Stimulated activated CD8-positive, alpha-beta memory T cell treated with anti-CD3 and anti-CD28 coated beads, Interleukin-7, amount 100 ng/mL, for 1 hour (primary cell): ENCODE data around the gene ANK3.
"Not testable (repeated sequence)": the region's sequence is repeated elsewhere in the genome, so short reads cannot be mapped to it uniquely, and the experiment has no call there.

ENCODE experiments used
- DNase-seq, 2 donors: peaks; one replicate each; pipeline ENCODE4 v3.0.0-alpha.2; 2020; ENCODE audit warnings: low read depth in 2 of 2

Gene ANK3

GRCh38 chr10:60305380-60305892, 84.2 kb downstream of the ANK3 start:
- DNase-seq: no peak

DNA sequence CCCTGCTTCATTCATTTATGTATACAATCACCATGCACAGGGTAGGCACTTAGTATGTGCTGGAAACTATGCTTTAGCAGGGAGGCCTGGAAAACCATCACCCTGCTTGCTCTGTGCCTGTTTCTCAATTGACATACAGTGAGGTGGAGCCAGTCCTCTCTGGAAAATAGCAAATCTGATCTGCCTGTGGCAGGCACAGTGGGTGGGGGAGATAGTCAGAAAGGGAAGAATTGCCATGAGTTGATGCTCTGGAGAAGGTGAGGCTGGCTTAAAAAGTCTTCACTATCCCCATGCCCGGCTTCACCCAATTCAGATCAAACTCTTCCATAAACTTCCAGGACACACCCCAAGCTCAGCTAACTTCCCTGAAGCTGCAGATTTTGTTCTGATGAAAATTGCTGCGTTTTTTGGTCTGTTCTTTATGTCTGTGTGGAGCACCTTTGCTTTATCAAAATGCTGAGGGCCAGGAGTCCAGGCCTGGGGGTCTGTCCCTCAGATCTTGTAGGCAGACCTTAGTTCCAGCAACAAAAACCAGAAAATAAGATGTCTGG, 84.8 kb downstream of the ANK3 start:
- no peak for DNase-seq

- no peak for DNase-seq
Measured at GRCh38 chr10:60303778-60304177, 85.9 kb downstream of the ANK3 start.

- no peak for DNase-seq
Measured at GRCh38 chr10:60299961-60300883, 89.5 kb downstream of the ANK3 start.

DNA sequence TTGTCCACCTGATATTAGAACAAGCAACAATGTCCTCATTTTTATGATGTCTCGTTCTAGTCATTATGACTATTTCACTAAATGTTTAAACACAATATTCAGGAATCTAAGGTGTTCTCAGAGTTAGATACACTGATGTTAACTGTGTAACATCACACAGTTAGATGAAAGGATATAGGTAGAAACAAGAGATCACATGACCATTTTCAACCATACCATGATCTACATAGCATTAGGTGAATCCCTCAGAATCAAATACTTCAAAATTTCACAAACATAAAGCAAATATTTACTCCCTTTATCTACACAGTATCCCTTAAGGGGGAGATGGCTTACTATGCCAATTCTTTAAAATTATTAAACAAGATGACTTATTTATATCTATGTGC, 90.3 kb downstream of the ANK3 start:
- DNase-seq: no peak

- DNase-seq: no peak
Measured at GRCh38 chr10:60298408-60299389, 91.0 kb downstream of the ANK3 start.

- no peak for DNase-seq
Measured at GRCh38 chr10:60296073-60296472, 93.6 kb downstream of the ANK3 start.

GRCh38 chr10:60295028-60295937, 94.4 kb downstream of the ANK3 start:
- DNase-seq: no peak

DNA sequence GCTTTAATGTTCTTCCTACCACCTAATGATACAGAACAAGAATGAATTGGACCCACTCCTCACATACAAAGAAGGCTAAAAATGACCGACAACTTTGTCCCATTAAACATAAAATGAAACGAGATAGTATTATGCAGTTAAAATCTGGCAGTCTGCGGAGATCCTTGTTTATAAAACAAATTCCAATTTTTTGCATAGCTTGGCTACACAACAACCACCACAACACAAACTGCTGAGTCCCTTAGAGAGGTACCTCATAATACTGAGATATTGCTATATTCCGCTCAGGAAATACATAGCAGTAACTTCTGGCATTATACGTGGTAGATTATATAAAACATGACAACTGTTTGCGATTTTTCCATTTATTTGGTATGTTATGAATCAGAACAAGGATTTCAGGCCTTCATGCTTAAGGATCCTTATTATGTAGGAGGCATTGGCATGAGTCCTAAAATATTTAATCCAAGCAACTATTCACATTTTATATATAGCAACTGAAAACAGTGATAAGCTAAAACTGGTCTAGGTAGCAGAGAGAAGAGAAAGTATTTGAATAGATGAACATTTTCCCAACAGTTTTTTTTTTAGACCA, 96.0 kb downstream of the ANK3 start:
- no peak for DNase-seq

GRCh38 chr10:60292998-60293397, 96.7 kb downstream of the ANK3 start:
- no peak for DNase-seq

- DNase-seq: not testable (repeated sequence)
Measured at GRCh38 chr10:60292536-60292935, 97.1 kb downstream of the ANK3 start.

GRCh38 chr10:60291344-60291930, 98.2 kb downstream of the ANK3 start:
- no peak for DNase-seq

DNA sequence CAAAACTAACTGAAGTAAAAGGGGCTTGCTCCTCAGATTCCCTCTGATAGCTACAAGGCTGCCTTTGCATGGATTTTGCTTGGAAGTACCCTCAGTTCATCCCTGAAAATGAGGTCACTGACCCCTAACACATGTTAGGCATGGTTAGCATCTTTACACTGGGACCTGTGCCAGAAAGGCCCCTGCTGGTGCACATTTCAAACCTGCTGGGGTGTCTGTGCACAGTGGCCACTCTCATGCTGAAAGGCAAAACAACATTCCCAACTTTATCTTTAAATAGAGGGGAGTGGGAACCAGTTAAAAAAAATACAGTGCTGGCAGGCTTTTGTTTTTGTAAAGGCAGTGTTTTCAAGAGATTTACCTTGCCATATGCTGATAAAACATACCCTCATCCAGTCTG, 99.1 kb downstream of the ANK3 start:
- DNase-seq: no peak

DNA sequence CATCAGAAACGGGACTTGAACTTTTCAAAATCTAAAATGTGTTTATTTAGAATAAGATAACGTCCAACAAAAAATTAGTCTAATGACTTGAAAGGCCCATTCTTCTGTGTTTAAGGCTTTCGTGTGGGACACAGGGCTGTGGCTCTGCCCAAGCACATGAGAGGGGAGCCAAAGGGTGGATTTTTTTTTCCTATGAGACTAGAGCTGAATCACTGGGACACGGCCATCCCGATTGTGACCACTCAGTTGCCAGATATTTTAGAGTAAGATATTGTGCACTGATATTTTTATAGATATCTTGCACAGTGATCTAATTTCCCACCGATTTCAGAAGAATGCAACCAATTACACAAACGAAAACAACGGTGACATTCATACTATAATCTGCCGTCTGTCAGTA, 99.9 kb downstream of the ANK3 start:
- DNase-seq: no peak

DNA sequence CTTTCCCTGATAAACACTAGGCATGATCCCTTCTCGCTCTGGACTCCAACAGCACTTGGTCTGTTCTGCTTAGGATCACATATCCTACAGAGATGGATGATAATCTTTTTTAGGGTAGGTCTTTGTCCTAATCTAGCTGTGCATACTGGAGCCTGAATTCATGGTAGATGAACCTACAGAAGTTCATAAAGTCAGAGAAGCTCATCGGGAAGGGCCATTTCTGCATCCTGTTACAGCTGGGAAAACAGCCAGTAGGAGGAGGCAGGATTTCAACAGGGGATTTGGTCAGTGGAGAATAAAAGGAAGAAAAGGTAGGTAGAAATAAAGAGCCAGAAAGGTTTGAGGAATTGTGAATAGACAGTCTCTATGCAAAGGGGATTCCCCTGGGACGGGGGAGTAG, 101.4 kb downstream of the ANK3 start:
- DNase-seq: no peak

GRCh38 chr10:60286559-60286958, 103.1 kb downstream of the ANK3 start:
- no peak for DNase-seq

DNA sequence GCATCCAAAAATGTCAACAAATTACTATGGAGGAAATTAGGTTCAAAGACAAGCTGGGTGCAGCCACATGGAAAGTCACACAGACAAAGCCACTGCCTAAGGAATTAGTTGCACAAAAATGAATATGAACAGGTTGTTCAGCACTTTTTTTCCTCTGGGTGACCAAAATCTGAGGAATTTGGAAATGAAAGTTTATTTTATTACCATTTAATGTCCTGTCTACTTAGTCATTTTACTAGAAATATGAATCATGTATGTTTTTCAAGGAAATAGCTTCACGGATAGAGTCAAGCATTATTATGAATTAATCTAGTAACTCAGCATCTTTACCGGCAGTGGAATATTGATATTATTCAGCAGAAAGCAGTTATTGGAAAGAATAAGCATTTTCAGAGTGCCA, 106.3 kb downstream of the ANK3 start:
- no peak for DNase-seq

GRCh38 chr10:60282771-60283353, 106.8 kb downstream of the ANK3 start:
- no peak for DNase-seq

DNA sequence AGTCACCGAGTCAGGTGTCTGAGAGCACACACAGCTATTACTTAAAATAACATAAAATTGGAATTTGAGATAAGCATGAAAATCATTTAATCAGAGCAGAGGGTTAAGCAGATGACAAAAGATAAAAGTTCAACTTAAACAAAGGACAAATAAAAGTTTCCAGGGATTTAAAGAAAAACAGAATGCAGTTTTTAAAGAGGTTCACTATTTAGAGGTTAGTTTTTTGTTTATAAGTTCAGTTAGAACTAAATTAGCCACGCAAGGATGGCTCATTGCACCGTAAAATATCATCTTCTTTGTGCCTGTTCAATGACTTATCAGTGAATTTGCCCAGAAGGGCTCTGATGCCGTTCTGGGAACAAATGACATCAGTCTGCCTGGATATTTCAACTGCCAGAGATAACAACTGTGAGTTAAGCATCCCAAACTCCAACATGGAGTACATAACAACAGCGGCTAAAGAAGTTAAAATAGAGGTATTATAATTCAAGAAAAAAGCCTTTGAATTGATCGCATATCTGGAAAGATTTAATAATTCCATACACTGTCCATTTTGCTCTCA, 107.8 kb downstream of the ANK3 start:
- DNase-seq: no peak
